ENCODE measurements around the gene MTHFSD.

Gene MTHFSD

GRCh38 chr16:86524029-86524428, 31.0 kb downstream of the MTHFSD start:
- DNase-seq (ENCODE audit: low read depth) = no peak
- no peak overlapping the region for H3K4me3 ChIP-seq (ENCODE audit: low read length)
- no peak for TF ChIP-seq CTCF (conservative IDR thresholded peaks at IDR 0.05; ENCODE audit: low read depth, low read length)

- H3K4me3 ChIP-seq (ENCODE audit: low read length) = no peak overlapping the region
- TF ChIP-seq CTCF (conservative IDR thresholded peaks at IDR 0.05; ENCODE audit: low read depth, low read length) = no peak
- DNase-seq (ENCODE audit: low read depth) = no peak
These were observed 31.8 kb downstream of the MTHFSD start for GRCh38 chr16:86523166-86523740.

GRCh38 chr16:86522634-86523033, 32.4 kb downstream of the MTHFSD start:
- H3K4me3 ChIP-seq (ENCODE audit: low read length) = no peak overlapping the region
- DNase-seq (ENCODE audit: low read depth) = no peak
- TF ChIP-seq CTCF (conservative IDR thresholded peaks at IDR 0.05; ENCODE audit: low read depth, low read length) = no peak

- H3K4me3 ChIP-seq (ENCODE audit: low read length) = no peak overlapping the region
- TF ChIP-seq CTCF (conservative IDR thresholded peaks at IDR 0.05; ENCODE audit: low read depth, low read length) = no peak
- no peak for DNase-seq (ENCODE audit: low read depth)
These were observed 33.5 kb downstream of the MTHFSD start for GRCh38 chr16:86521236-86522197.

- no peak overlapping the region for H3K4me3 ChIP-seq (ENCODE audit: low read length)
- no peak for DNase-seq (ENCODE audit: low read depth)
- no peak for TF ChIP-seq CTCF (conservative IDR thresholded peaks at IDR 0.05; ENCODE audit: low read depth, low read length)
These were observed 34.5 kb downstream of the MTHFSD start for GRCh38 chr16:86520317-86521210.

- peak; percentile 93 for TF ChIP-seq CTCF (conservative IDR thresholded peaks at IDR 0.05; ENCODE audit: low read depth, low read length)
- no peak for DNase-seq (ENCODE audit: low read depth)
- no peak overlapping the region for H3K4me3 ChIP-seq (ENCODE audit: low read length)
These were observed 35.3 kb downstream of the MTHFSD start for GRCh38 chr16:86519649-86520316.
